D721Med (cell line): ENCODE measurements around the gene HS6ST3.
"Not testable (repeated sequence)": the region's sequence is repeated elsewhere in the genome, so short reads cannot be mapped to it uniquely, and the experiment has no call there.

Experiments
- DNase-seq: peaks from one replicate; pipeline ENCODE4 v3.0.0; 2011; ENCODE audit warnings: low spot score; ENCODE audit not compliant: insufficient read length
- FAIRE-seq: peaks from 2 replicates; lab custom pipeline; 2011; peaks lifted over from hg19 to GRCh38; lab: Jason Lieb, UNC
- CTCF ChIP-seq: IDR thresholded peaks from 2 replicates; pipeline ENCODE4 v1.5.1; 2012; ENCODE audit warnings: mild to moderate bottlenecking, control low read depth; ENCODE audit not compliant: insufficient read depth; ENCODE audit errors: missing control alignments

Gene HS6ST3

GRCh38 chr13:96089749-96090239 is at the start of gene HS6ST3:
Gene HS6ST3, plus strand, starts transcription at chr13:96090107.
- no peak for TF ChIP-seq CTCF
- no peak for FAIRE-seq
- peak; percentile 24 for DNase-seq

DNA sequence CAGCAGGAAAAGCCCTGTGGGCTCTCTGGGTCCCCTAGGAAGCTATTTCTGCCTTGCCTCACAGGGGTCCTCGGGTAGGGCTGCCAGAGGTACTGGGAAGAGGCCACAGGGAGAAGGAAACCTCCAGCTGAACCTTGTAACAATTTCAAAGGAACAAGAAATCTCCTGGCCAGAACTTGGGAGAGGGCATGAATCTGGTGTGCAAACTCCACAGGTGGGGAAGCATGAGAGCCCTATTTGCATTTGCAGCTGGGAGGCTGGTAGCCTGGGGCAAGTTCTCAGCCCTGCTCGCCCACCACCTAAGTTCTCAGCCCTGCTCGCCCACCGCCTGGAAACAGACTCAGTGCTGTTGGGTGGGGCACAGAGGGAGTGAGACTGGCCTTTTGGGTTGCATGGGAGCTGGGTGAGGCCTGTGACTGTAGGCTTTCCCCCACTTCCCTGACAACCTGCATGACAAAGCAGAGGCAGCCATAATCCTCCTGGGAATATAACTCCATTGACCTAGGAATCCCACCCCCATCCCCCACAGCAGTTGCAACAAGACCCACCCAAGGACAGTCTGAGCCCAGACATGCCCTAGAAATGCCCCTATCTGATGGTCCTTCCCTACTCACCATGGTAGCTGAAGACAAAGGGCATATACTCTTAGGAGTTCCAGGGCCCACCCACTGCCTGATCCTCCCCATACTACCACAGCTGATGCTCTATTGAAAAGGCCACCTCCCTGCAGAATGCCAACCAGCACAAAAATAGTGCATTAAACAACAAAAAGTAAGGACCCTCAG is 48.4 kb upstream of the HS6ST3 start:
- TF ChIP-seq CTCF, result no peak
- no peak for DNase-seq
- no peak for FAIRE-seq

DNA sequence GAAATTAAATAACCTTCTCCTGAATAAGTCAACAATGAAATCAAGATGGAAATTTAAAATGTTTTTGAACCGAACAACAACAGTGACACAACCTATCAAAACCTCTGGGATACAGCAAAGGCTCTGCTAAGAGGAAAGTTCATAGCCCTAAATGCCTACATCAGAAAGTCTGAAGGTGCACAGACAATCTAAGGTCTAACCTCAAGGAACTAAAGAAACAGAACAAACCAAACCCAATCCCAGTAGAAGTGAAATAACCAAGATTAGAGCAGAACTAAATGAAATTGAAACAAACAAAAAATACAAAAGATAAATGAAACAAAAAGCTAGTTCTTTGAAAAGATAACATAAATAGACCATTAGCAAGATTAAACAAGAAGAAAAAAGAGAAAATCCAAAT is 45.7 kb upstream of the HS6ST3 start:
- FAIRE-seq (no peak), DNase-seq (no peak)
- TF ChIP-seq CTCF, result no peak

- not testable (repeated sequence) for FAIRE-seq, DNase-seq
Observed at GRCh38 chr13:96046449-96047126, 43.3 kb upstream of the HS6ST3 start.

- not testable (repeated sequence) for FAIRE-seq
Observed at GRCh38 chr13:96050955-96051354, 39.0 kb upstream of the HS6ST3 start.

GRCh38 chr13:96051491-96051890 is 38.4 kb upstream of the HS6ST3 start:
- DNase-seq, FAIRE-seq: not testable (repeated sequence)

More at GRCh38 chr13:96050955-96051354, 39.0 kb upstream of the HS6ST3 start:
- not testable (repeated sequence) for DNase-seq

GRCh38 chr13:96051946-96052345 is 38.0 kb upstream of the HS6ST3 start:
- not testable (repeated sequence) for DNase-seq, FAIRE-seq

- DNase-seq (no peak), FAIRE-seq (no peak)
Observed at GRCh38 chr13:96052656-96053002, 37.3 kb upstream of the HS6ST3 start.

More at GRCh38 chr13:96052656-96053002, 37.3 kb upstream of the HS6ST3 start:
- TF ChIP-seq CTCF, result no peak
